Measurements from ENCODE around the gene EEF1AKMT3.
A peak's percentile ranks its signal among the peaks of the same experiment; 100 is the strongest.
"Not testable (repeated sequence)": the region's sequence is repeated elsewhere in the genome, so short reads cannot be mapped to it uniquely, and the experiment has no call there.

Gene EEF1AKMT3

DNA sequence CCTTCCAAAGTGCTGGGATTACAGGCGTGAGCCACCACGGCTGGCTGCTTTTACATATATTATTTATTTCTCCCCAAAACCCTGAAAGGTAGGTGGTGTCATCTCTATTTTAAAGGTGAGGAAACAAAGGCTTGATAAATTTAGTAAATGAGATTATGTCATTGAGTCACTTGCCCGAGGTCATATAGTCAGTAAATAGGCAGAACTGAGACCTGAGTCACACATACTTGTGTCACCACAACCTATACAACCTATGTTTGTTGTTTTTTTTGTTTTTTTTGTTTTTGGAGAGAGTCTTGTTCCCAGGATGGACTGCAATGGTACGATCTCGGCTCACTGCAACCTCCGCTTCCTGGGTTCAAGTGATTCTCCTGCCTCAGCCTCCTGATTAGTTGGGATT lies 22.9 kb downstream of the EEF1AKMT3 start:
- DNase-seq = no peak

GRCh38 chr12:57796996-57797395 lies 24.6 kb downstream of the EEF1AKMT3 start:
- no peak for DNase-seq

DNA sequence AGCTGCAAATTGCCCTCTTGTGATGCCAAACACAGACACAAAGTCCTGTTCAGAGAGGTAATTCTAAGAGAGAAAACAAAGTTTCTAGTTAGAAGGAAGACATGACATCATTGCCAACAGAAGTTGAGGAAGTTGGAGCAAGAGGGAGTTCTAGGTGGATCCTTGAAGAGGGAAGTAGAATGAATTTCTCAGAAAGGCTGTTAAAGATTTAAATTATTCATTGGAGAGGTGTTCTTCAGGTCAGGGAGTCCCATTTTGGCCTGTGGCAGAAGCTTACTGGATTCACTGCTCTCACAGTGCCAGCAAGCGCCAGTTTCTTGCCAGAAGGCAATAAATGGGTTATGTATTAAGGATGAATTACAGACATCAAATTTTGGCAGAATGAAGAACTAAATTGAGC lies 25.5 kb downstream of the EEF1AKMT3 start:
- DNase-seq = no peak

- DNase-seq = no peak
Measured at GRCh38 chr12:57800965-57801364, 28.6 kb downstream of the EEF1AKMT3 start.

GRCh38 chr12:57802607-57803006 lies 30.2 kb downstream of the EEF1AKMT3 start:
- DNase-seq = no peak

GRCh38 chr12:57803319-57803893 lies 31.0 kb downstream of the EEF1AKMT3 start:
- DNase-seq = peak; percentile 58

DNA sequence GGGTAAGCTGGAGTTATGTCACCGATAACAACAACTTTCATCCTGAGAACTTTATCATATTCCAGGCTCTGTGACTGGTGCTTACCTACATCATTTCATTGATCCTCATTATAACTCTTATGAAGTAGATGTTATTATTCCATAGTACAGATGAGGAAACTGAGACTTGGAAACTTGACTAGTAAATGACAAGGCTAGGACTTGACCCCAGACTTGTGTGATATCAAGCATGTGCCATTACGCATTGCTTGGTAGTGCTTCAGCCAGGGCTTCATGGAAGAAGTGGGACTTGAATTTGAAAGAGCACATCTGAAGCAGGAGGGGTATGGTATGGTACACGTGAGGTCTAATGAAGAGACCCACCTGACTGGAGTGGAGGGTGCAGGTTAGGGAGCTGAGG lies 34.3 kb downstream of the EEF1AKMT3 start:
- DNase-seq = no peak

- DNase-seq = no peak
Measured at GRCh38 chr12:57807285-57807684, 34.9 kb downstream of the EEF1AKMT3 start.

GRCh38 chr12:57808351-57808750 lies 35.9 kb downstream of the EEF1AKMT3 start:
- no peak for DNase-seq

DNA sequence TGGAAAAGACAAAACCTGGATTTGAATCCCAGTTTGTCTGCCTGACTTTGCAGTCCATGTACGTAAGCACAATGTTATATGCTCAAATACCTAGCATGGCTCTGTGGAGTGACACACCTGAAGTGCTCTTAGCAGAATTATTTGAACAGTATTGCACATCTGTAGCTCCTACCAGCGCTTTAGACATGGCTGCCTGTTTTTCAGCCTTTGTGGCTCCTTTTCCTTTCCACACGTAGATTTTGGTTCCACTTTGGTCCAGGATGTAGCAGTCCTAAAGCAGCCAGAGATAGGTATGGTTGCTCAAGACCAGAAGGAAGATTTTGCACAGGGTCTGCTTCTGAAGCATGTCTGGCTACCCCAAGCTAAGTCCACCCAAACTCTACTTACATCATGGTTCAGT lies 37.0 kb downstream of the EEF1AKMT3 start:
- peak; percentile 38 for DNase-seq

GRCh38 chr12:57810450-57810849 lies 38.0 kb downstream of the EEF1AKMT3 start:
- no peak for DNase-seq

- peak; percentile 91 for DNase-seq
Measured at GRCh38 chr12:57811028-57811755, 38.8 kb downstream of the EEF1AKMT3 start.

- no peak for DNase-seq
Measured at GRCh38 chr12:57813111-57813970, 40.9 kb downstream of the EEF1AKMT3 start.

- no peak for DNase-seq
Measured at GRCh38 chr12:57813971-57814772, 41.8 kb downstream of the EEF1AKMT3 start.

- peak; percentile 96 for DNase-seq
Measured at GRCh38 chr12:57815177-57816000, 43.0 kb downstream of the EEF1AKMT3 start.

DNA sequence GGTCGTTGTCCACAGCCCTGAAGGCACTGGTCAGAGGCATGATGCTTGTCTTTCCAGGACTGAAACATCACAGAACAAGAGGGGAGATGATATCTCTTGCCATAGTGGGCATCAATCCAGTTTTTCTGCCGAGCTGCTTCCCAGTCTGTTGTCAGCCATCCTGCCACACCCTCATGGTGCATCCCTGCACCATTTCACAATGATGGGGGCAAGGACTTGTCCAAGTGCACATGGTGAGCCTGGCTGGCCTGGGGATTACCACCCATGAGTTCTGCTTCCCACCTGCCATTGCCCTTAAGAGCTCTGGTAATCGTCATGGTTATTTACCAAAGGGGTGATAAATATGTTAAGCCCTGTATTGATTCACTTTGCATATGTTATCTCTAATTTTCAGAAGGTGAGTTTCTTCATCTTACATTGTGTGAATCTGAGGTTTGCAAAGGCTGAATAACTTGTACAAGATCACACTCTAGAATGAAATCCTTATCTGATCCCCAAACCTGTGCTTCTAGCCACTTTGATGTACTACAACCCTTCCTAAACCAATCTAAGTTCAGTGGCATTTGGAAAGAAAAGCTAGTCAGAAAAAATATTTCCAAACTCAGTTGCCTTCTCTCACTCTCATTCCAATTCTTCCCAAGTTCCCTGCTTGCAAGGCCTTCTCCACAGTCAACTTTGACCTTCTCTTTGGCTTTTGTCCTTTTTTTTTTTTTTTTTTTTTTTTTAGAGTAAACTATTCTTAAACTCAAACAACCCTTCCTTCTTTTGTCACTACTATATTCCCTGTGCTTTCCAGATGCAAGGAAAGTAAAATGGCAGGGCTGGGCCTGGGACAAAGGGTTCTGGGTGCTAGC lies 43.8 kb downstream of the EEF1AKMT3 start:
- peak; percentile 77 for DNase-seq

- no peak for DNase-seq
Measured at GRCh38 chr12:57816855-57817151, 44.4 kb downstream of the EEF1AKMT3 start.

GRCh38 chr12:57817261-57817989 lies 45.0 kb downstream of the EEF1AKMT3 start:
- DNase-seq = no peak

- DNase-seq = not testable (repeated sequence)
Measured at GRCh38 chr12:57817990-57818331, 45.5 kb downstream of the EEF1AKMT3 start.

GRCh38 chr12:57820119-57820518 lies 47.7 kb downstream of the EEF1AKMT3 start:
- DNase-seq = not testable (repeated sequence)

- not testable (repeated sequence) for DNase-seq
Measured at GRCh38 chr12:57821015-57821414, 48.6 kb downstream of the EEF1AKMT3 start.

Data from NCI-H510A treated with DMSO at 0.1 percent for 48 hours (cell line).